Stimulated activated CD8-positive, alpha-beta memory T cell treated with anti-CD3 and anti-CD28 coated beads, Interleukin-2, amount 100 ng/mL, for 48 hours (primary cell): ENCODE measurements around the gene MOK.
"Not testable (repeated sequence)": the region's sequence is repeated elsewhere in the genome, so short reads cannot be mapped to it uniquely, and the experiment has no call there.

Experiments
- DNase-seq, 2 donors: peaks; one replicate each; pipeline ENCODE4 v3.0.0-alpha.2; 2020; ENCODE audit warnings: low read depth in 2 of 2

Gene MOK

DNA sequence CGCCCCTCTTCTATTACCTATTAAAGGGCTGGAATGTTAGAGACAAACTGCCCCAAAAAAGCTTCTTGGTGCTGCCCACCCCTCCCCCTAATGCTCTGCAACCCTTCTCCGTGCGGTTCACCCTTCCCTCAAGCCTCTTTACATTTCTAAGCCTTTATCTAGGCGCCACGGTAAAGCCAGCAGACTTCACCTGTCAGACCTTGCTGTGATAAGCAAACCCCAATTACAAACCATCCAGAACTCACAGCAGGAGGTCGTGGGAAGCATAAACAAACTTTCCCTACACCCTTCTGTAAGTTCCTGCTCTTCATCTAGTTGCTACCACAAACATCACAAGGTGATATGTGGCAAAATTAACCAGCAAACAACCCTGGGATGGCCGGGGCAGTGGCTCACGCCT is 56.8 kb downstream of the MOK start:
- no peak for DNase-seq

DNA sequence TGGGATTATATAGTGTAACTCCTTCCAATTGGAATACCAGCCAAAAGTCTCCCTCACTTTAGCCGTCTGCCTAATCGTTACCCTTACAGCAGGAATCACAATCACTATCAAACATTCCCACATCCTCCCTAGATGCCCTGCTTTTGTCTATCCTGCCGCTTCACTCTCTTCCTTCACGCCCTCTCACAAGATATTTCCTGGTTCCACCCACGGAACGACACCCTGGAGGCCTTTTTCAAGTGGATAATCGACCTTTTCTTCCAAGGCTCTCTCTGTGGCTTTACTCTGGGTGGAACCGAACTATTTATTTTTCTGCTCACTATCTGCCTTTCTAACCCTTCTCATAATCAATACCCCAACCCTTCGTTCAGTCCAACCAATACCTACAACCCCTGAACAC is 58.9 kb downstream of the MOK start:
- no peak for DNase-seq

DNA sequence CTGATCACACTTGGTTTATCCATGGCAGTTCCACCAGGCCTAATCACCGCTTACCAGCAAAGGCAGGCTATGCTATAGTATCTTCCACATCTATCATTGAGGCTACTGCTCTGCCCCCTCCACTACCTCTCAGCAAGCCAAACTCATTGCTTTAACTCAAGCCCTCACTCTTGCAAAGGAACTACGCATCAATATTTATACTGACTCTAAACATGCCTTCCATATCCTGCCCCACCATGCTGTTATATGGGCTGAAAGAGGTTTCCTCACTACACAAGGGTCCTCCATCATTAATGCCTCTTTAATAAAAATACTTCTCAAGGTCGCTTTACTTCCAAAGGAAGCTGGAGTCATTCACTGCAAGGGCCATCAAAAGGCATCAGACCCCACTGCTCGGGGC is 61.2 kb downstream of the MOK start:
- not testable (repeated sequence) for DNase-seq

DNA sequence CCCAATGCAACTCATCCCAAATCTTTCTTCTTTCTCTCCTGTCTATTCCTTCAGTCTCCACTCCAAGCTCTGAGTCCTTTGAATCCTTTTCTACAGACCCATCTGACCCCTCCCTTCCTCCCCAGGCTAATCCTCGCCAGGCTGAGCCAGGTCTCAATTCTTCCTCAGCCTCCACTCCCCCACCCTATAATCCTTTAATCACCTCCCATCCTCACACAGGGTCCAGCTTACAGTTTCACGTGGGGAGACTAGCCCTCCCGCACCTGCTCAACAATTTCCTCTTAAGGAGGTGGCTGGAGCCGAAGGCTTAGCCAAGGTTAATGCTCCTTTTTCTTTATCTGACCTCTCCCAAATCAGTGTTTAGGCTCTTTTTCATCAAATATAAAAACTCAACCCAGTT is 63.8 kb downstream of the MOK start:
- no peak for DNase-seq

DNA sequence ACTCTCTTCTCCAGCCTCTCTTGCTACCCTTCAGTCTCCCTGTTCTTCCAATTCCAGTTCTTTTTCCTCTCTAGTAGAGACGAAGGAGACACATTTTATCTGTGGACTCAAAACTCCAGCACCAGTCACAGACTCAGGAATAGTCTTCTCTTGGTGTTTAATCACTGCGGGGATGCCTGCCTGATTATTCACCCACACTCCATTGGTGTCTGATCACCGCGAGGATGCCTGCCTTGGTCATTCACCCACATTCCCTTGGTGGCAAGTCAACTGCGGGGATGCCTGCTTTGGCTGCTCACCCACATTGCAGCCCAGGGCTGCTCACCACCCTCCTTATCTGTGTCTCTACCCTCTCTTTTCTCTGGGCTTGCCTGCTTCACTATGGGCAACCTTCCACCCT is 64.5 kb downstream of the MOK start:
- DNase-seq, result not testable (repeated sequence)

DNA sequence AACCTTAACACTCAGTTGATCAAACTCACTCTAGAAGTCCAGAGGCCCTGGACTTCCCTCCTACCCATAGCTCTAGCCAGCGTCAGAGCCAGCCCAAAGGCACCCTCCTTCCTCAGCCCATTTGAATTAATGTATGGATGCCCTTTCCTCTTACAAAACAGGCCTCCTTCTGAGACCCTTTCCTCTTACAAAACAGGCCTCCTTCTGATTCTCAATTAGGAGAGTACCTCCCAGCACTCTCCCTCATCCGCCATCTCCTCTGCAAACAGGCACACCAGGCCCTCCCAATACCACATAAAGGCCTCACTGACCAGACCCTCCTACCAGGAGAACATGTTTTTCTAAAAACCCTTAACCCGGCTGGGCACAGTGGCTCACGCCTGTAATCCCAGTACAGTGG is 65.7 kb downstream of the MOK start:
- no peak for DNase-seq

DNA sequence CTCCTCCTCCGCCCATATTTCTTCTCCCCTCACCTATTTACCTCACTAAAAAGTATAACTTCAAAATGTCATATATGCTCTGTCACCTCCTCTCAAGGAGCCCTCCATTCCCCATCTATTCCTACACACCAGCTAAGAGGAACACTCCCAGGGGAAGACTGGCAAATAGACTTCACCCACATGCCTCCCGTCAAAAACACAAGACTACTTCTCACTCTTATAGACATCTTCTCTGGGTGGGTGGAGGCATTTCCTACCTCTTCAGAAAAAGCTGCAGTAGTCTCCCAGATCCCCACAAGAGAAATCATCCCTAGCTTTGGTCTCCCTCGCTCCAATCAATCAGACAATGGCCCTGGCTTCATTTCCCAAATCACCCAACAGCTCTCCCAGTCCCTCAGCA is 66.2 kb downstream of the MOK start:
- no peak for DNase-seq

DNA sequence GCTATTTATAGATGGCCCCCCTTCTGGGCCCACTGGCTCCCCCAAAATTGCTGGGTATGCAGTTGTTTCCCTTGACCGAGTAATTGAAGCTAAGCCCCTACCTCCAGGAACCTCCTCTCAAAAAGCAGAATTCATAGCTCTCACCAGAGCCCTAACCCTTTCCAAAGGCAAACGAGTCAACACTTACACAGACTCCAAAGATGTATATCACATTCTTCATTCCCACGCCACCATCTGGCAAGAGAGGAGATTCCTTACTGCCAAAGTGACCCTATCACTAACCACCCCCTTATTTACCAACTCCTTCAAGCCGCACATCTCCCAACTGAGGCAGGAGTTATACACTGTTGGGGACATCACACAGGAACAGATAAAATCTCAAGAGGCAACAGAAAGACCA is 66.8 kb downstream of the MOK start:
- no peak for DNase-seq

DNA sequence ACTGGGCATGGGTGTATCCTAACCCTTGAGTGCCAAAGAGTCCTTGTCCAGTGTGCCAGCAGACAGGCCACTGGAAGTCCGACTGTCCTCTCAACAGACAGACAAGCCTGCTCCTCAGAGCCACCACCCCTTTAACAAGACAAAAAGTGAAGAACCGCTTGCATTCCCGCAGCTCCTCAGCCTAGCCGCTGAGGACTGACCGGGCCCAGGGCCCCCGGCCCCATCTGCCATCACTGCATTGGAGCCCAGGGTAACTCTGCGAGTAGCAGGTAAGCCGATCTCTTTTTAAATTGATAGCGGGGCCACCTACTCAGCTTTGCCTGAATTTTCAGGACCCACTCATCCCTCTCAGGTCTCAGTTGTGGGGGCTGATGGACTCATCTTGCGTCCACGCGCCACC is 68.9 kb downstream of the MOK start:
- no peak for DNase-seq

DNA sequence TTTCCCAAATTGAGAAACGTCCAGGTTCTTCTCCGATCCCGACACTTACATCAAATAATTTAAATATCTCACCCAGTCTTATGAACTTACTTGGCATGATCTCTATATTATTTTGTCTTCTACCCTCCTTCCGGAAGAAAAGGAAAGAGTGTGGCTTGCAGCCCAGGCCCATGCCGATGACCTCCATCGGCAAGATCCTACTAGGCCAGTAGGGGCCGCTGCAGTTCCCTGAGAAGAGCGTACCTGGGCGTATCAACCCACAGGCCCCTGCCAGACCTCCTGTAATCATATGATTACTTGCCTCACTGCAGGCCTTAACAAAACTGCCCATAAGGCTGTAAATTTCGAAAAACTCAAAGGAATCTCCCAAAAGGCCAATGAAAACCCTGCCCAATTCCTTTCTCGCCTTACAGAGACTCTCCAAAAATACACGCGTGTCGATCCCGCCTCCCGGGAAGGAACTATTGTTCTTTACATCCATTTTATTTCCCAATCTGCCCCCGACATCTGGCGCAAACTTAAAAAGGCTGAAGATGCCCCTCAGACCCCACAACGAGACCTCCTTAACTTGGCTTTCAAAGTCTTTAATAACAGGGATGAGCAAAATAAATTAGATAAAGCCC is 69.6 kb downstream of the MOK start:
- peak; percentile 69 to 76 for DNase-seq

DNA sequence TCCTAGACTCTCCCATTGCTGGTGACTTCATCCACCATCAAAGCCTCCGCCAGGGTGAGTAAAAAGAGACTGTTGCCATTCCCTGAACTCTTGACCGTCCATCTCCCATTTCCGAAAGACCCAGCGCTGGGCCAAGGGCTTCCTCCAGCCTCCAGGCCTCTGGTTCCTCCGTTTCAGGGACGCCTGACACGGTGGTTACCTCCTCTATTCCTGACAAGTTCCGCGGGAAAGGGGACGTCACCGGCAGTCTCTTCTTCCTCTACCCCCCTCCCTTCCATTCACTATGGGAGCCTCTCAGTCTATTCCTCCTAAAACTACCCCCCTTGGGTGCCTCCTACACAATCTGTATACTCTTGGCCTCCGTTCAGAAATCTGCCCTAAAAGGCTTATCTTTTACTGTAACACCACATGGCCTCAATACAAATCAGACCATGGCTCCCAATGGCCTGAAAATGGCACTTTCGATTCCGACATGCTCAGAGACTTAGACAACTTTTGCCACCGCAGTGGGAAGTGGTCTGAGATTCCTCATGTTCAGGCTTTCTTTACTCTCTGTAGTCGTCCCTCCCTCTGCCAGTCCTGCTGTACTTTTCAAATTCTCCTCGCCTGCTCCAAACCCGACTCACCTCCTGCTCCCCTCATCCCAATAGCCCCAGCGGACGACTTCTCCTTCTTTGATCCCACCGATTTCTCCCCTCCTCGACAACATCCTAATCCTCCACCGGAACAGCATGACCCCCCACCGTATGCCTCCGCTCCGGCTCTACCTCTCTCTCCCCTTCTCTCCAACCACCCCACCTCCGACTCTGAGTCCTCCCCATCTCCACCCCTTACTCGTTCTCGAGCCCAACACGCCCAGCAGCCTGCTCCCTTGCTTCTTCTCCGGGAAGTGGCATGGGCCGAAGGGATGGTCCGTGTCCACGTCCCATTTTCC is 70.4 kb downstream of the MOK start:
- DNase-seq, result no peak

DNA sequence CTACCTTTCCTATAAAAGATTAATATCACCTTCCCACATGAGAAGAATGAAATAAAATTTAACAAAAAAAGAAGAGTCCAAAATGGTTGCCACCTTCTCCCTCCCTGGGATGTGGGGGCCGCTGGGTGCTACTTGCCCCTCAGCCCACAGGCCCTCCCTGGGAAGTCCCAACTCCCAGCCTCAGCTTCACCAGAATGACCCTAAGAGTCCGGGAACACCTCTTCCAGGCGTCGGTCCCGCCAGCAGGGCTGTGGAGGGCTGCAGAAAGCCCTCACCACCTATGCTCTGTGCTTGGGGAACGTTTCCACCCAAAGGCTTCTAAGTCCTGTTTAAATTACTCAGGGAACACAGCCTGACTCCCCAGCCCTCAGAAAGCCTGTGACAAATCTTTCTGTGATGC is 71.9 kb downstream of the MOK start:
- no peak for DNase-seq

DNA sequence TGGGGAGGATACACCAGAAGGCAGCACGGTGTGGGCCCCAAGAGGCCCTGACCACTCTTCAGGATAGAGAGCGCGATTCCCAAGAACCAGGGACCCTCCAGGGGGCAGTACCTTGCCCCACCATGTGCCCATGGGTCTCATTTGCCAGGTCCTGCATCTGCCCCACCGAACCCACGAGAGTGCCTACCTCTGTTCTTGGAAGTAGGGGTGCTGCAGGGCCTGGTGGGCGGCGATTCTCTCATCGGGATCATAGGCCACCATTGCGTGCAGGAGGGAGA is 72.7 kb downstream of the MOK start:
- no peak for DNase-seq

DNA sequence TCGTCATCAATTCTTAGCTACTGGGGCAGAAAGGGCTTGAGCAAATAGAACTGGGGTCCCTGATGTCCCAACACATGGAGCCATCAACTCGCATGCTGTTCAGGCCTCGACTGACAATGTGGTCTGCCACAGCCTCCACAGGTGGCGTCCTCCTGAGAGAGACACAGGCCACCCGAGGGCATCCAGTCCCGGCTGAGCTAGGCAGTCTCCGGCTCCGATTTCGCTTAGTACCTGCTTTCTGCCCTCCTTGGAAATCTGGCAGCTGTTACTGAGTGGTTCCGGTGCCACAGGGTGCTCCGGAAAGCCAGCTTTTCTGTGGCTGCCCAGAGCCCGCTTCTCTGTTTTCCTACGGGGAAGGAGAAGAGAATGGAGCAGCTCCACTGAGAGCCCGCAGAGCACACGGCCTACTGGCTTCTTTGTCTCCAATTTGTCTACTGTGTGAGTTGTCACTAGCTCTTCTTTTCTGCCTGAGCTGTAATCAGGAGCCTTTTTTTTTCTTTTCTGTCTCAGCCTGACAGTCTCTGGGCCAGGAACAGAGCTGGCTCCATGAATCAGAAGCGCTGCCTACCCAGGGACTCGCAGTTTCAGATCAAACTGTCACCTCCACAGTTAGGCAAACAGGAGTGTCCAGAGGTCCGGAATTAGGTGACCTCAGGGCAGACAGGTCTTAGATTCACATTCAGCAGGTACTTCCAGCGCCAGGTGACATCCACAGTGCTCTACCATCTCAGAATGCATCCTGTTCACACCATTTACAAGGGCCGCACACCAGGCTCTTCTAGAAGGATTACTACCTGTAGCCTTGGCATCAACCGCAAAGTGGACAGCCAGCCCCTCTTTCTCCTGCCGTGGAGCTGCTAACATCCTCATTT is 73.3 kb downstream of the MOK start:
- no peak for DNase-seq

DNA sequence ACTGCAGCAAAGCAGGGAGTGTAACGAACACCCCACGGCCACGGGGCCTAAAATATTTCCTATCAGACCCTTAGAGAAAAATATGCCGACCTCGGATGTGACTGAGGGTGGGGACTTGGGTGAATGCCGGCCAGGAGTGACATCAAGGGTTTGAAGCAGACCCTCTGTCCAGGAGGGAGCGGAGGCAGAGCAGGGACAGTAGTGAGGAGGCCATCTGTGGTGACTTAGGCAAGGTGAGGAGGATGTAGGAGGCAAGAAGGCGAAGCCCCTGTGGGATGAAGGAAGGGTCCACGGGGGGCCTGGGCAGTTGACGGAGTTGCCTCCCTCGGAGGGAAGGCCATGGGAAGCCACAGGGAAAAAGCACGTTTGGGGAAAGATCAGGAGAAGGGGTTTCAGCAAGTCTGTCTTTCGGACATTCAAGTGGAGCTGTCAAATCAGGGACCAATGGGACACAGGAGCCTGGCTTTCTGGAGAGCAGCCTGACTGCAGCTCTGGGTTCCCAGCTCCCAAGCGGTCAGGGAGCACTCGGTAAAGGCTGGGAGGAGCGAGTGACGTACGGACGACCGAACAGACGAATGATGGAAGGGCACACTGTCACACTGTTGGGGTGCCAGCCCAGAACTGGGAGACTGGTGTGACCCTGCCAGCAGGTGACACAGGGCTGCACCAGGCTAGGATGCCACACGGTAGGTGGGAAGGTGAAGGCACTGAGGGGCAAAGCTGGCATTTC is 74.3 kb downstream of the MOK start:
- DNase-seq, result no peak

DNA sequence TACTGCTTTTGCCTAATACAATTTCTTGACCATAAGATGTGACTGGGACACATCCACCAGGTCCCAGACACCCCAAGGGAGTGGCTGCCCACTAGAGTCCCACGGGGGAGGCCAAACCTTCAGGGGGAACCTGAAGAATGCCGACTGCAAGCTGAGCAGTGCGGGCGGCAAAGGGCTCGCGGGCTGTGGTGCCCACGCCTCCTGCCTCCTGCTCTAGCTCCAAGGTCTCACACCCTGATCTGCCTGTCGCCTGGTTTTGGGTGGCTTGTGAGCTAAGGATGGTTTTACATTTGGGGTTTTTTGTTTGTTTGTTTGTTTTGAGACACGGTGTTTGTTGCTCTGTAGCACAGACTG is 75.2 kb downstream of the MOK start:
- no peak for DNase-seq

DNA sequence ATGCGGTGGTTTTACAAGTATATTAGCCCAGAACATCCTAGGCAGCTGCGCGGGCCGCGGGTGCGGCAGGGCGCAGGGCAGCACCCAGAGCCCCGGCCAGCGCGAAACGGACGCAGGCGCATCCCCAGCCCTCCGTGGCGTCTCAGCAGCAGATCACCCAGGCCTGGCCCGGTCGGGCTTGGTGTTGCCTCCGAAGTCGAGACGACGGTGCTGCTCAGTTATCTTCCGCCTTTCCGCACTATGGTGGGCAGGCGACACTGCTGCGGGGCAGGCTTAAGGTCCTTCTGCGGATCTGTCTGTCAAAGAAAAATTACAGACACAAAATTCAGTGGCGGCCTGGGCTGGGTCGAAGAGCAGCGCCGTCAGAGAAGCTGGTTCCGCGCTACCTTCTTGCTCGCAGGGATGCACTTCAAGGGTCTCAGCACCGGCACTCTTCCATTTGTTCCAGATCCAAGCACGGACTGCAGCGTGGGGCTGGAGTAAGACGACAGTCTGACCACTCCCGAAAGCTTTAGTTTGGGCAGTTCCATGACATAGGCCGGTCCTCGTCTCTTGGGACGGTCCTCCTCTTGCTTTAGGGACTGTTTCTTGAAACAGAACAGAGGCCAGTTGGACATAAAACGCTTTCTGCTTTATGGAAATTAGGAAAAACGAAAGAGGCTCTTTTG is 75.8 kb downstream of the MOK start:
- DNase-seq, result no peak

DNA sequence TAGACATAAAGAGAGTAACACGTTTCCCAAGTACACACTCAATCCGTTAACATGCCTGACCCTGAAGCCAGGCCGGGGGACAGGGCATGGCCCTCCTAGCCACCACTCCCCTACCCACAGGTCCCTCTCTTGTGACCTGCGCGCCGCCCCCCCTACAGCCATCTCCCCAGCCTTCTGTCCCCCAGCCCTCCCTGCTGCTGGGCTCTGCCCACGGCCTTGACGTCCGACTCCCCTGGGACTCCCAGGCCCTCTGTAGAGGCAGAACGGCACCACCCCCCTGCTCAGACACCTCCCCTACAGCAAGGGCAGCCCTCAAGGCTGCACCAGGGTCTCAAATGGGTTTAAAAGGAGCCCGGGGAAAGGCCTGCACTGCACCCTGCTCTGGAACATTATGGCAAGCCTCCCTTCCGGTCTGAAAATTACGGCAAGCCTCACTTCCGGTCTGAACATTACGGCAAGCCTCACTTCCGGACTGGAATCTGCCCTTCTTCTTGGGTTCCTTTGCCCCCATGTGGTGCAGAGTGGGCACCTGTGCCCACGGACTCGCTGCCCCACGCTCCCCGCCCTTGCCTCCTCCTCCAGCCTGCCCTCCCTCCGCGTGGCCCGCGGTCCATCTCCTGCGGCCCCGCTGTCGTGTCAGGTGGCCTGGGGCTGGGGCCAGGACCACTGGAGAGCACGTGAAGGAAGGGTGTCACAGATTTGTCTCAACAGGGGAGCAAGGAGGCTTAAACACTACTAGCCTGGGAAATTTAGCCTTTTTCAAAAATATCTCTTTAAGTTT is 77.6 kb downstream of the MOK start:
- no peak for DNase-seq

DNA sequence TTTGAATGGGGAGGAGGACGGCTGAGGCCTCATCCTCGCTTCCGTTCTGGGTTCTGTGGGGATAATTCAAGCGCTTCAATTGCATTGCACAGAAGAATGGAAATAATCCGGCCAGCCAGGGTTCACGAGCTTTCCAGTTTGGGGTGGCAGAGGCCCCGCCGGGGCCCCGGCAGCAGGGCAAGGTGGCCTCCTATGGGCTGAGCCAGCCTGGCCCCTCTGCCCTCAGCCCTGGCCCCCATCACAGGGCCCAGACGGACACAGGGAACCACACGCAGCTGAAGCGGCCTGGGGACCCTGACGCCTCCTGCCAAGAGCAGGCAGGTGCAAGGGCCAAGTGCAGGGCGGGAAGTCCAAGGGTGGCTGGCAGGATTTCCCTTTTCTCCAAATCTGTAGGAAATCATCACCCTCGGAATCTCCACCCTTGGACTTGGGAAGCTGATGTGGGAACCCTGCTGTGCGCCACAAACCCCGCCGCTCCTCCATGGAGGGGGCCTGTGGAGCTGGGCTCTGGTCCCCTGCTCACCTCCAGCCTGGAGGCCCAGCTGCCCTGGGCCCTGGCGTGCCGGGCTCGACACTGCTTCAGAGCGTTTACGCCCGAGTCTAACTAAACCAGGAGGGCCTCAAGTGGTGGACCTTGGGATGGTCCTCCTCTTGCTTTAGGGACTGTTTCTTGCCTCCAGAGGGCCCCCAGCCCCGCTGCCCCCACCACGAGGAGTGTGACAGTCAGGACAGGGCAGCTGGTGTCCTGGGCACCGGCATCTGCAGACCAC is 78.4 kb downstream of the MOK start:
- DNase-seq, result no peak

DNA sequence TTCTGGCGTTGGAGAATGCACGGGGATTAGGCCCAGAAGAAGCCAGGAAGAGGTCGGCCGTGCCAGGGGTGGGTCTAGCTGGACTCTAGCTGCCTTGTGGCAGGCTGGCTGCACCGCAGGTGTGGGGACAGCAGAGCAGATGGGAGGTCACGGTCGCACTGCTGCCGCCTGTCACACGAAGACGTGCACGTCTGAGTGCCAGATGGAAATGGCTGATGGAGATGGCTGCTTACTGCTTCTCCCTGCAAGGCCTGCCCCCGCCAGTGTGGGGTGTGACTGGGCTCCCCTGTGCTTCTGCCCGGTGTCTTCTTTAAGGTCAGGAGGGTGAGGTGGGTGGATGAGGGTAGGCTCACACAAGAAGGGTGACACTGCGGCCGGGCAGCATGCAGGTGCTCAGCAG is 79.0 kb downstream of the MOK start:
- DNase-seq, result no peak
